Gastroesophageal sphincter (tissue), 4 donors: ENCODE data around the gene PATL2. TPM values are rescaled to one million over a fixed set of nuclear protein-coding genes. Genes with fewer than 3 reads are reported as not detected.

Experiments used
- ATAC-seq: fragments of 150-250 bp; one replicate; pipeline ENCODE4 v1.9.1; 2016; ENCODE audit warnings: mild to moderate bottlenecking, moderate library complexity
- H3K27ac ChIP-seq, 4 donors: fragments of 200-600 bp; sonication (generic) in 3 of 4; 1 replicate in 3 of 4; 2 replicates in 1 of 4; pipeline ENCODE4 v1.5.1; 2016 to 2019
- H3K27me3 ChIP-seq: fragments of 200-600 bp; sonication (generic); one replicate; pipeline ENCODE4 v1.5.1; 2019
- H3K36me3 ChIP-seq, 2 donors: fragments of 200-600 bp; sonication (generic); one replicate each; pipeline ENCODE4 v1.5.1; 2019; ENCODE audit warnings: control low read depth in 1 of 2
- H3K4me1 ChIP-seq, 3 donors: fragments of 200-600 bp; sonication (generic); 1 replicate in 2 of 3; 2 replicates in 1 of 3; pipeline ENCODE4 v1.5.1; 2016 to 2019; ENCODE audit warnings: control low read depth in 2 of 3
- H3K4me3 ChIP-seq, 2 donors: fragments of 200-600 bp; sonication (generic); one replicate each; pipeline ENCODE4 v1.5.1; 2019; ENCODE audit warnings: mild to moderate bottlenecking in 1 of 2, moderate library complexity in 1 of 2
- H3K9me3 ChIP-seq, 3 donors: fragments of 200-600 bp; sonication (generic); one replicate each; pipeline ENCODE4 v1.5.1; 2017 to 2019; ENCODE audit warnings: control low read depth in 2 of 3
- CTCF ChIP-seq, 4 experiments: fragments of 200-600 bp in 2 of 4; fragments of 450-650 bp in 2 of 4; sonication (generic) in 1 of 4; IDR thresholded peaks; one replicate each; pipeline ENCODE4 v1.5.1; 2017 to 2019; ENCODE audit warnings: antibody characterized with exemption in 4 of 4, mild to moderate bottlenecking in 2 of 4, moderate library complexity in 2 of 4
- EP300 ChIP-seq: sonication (generic); formaldehyde crosslinking; IDR thresholded peaks from one replicate; pipeline ENCODE4 v1.6.1; 2017; ENCODE audit warnings: antibody characterized with exemption, mild to moderate bottlenecking
- POLR2A ChIP-seq, 2 donors: fragments of 450-650 bp; IDR thresholded peaks; one replicate each; pipeline ENCODE4 v1.6.1; 2017; ENCODE audit warnings: antibody characterized with exemption in 2 of 2, mild to moderate bottlenecking in 2 of 2, moderate library complexity in 1 of 2
- POLR2AphosphoS5 ChIP-seq: sonication (generic); formaldehyde crosslinking; IDR thresholded peaks from one replicate; pipeline ENCODE4 v1.6.1; 2017; ENCODE audit warnings: antibody characterized with exemption
- WGBS, 2 donors: methylation state at CpG; one replicate each; pipeline ENCODE4 v1.1.5; 2018; ENCODE audit warnings: low coverage in 1 of 2; 5-methylcytosine and 5-hydroxymethylcytosine counted together
- total RNA-seq, 4 donors: library from RNA; depleted of rRNA; stranded (reverse); fragments of >200 nt; gene quantifications; one replicate each; pipeline ENCODE4 v1.1.0, GENCODE V29; 2016

Gene PATL2
- total RNA-seq, 4 donors from 2014 or later = 0.81 to 1.2 (median 1.1) TPM; not detected in 1

- no peaks in the 10 kb centered on the region for H3K9me3 ChIP-seq
- TF ChIP-seq EP300 = no peak
- TF ChIP-seq POLR2AphosphoS5 = peak; percentile 99
- peak; percentile 94 to 95 for TF ChIP-seq POLR2A (IDR thresholded peaks at IDR 0.05)
- peak; percentile 86 to 97 (median 96) for TF ChIP-seq CTCF (IDR thresholded peaks at IDR 0.05)
- peaks cover 0 to 16% of the 10 kb centered on the region in 2 donors for H3K36me3 ChIP-seq
- peak; percentile 97 for ATAC-seq
- H3K4me1 ChIP-seq = peaks cover 5 to 26% (median 8%) of the 10 kb centered on the region in 3 donors
- H3K4me3 ChIP-seq = peak within 1 kb of the TSS; percentile 73 to 99
- 37 to 49% methylated on average over 5 to 9 of the region's 53 CpGs for WGBS, 2 donors
- H3K27me3 ChIP-seq = no peaks in the 10 kb centered on the region
- H3K27ac ChIP-seq = peak within 1 kb of the TSS; percentile 86 to 99 (median 96)
Observed at GRCh38 chr15:44663410-44664308, 47.5 kb downstream of the PATL2 start, which contains the start of gene SPG11. SPG11 (minus strand) TSS chr15:44663662; CDS start chr15:44663647, 15 bp downstream.

- 7 to 25% methylated on average over 13 to 18 of the region's 34 CpGs for WGBS, 2 donors
- peak; percentile 71 for ATAC-seq
- peak overlapping the region; percentile 86 to 99 (median 96) for H3K27ac ChIP-seq
- no peaks in the 10 kb centered on the region for H3K9me3 ChIP-seq
- peaks cover 0 to 25% of the 10 kb centered on the region in 2 donors for H3K36me3 ChIP-seq
- H3K4me1 ChIP-seq = peaks cover 5 to 26% (median 8%) of the 10 kb centered on the region in 3 donors
- H3K4me3 ChIP-seq = peak overlapping the region; percentile 73 to 99
- TF ChIP-seq POLR2AphosphoS5 = no peak
- no peak for TF ChIP-seq EP300
- TF ChIP-seq POLR2A (IDR thresholded peaks at IDR 0.05) = no peak
- TF ChIP-seq CTCF (IDR thresholded peaks at IDR 0.05) = no peak
- H3K27me3 ChIP-seq = no peaks in the 10 kb centered on the region
Observed at GRCh38 chr15:44662478-44663409, 48.4 kb downstream of the PATL2 start.

- peaks cover 0 to 36% of the 10 kb centered on the region in 2 donors for H3K36me3 ChIP-seq
- H3K4me1 ChIP-seq = peaks cover 5 to 26% (median 8%) of the 10 kb centered on the region in 3 donors
- ATAC-seq = no peak
- no peaks in the 10 kb centered on the region for H3K27me3 ChIP-seq
- no peaks in the 10 kb centered on the region for H3K9me3 ChIP-seq
- no peak for TF ChIP-seq POLR2A (IDR thresholded peaks at IDR 0.05)
- no peak for TF ChIP-seq EP300
- TF ChIP-seq POLR2AphosphoS5 = no peak
- no peak for TF ChIP-seq CTCF (IDR thresholded peaks at IDR 0.05)
- H3K27ac ChIP-seq = peak overlapping the region in 1 of 4 donors; percentile 95
- H3K4me3 ChIP-seq = no peak overlapping the region
Observed at GRCh38 chr15:44661576-44661975, 49.5 kb downstream of the PATL2 start.

- TF ChIP-seq POLR2A (IDR thresholded peaks at IDR 0.05) (no peak), CTCF (IDR thresholded peaks at IDR 0.05) (no peak), POLR2AphosphoS5 (no peak)
- no peak for ATAC-seq
- Histone ChIP-seq H3K27ac (no peak overlapping the region), H3K4me1 (peaks cover 5 to 22% (median 8%) of the 10 kb centered on the region in 3 donors), H3K36me3 (peaks cover 0 to 61% of the 10 kb centered on the region in 2 donors), H3K4me3 (no peak overlapping the region), H3K27me3 (no peaks in the 10 kb centered on the region), H3K9me3 (no peaks in the 10 kb centered on the region)
- WGBS, 2 donors = 88 to 100% methylated on average over 1 to 3 of the region's 3 CpGs
Observed at GRCh38 chr15:44659056-44659455, 52.1 kb downstream of the PATL2 start.
